ENCODE measurements around the gene PAX7. TPM values are rescaled to one million over a fixed set of nuclear protein-coding genes. Genes with fewer than 3 reads are reported as not detected.

PAX7 gene
- total RNA-seq, 1 donor from 2014 or later = 1.4 TPM

GRCh38 chr1:18588093-18588492 lies 42.6 kb upstream of the PAX7 start:
- no peaks in the 10 kb centered on the region for H3K36me3 Mint-ChIP-seq (ENCODE audit: low read depth, unreplicated experiment)
- H3K4me1 Mint-ChIP-seq (ENCODE audit: unreplicated experiment) = peaks cover 3% of the 10 kb centered on the region
- H3K27ac Mint-ChIP-seq (ENCODE audit: unreplicated experiment) = no peak overlapping the region
- H3K27me3 Mint-ChIP-seq (ENCODE audit: unreplicated experiment) = peaks cover 1% of the 10 kb centered on the region
- H3K9me3 Mint-ChIP-seq (ENCODE audit: unreplicated experiment) = no peaks in the 10 kb centered on the region
- TF ChIP-seq CTCF (IDR thresholded peaks at IDR 0.05; ENCODE audit: unreplicated experiment) = no peak
- DNase-seq (ENCODE audit: low spot score) = no peak
- no peak overlapping the region for H3K4me3 Mint-ChIP-seq (ENCODE audit: unreplicated experiment)

- H3K36me3 Mint-ChIP-seq (ENCODE audit: low read depth, unreplicated experiment) = no peaks in the 10 kb centered on the region
- DNase-seq (ENCODE audit: low spot score) = no peak
- H3K4me1 Mint-ChIP-seq (ENCODE audit: unreplicated experiment) = no peaks in the 10 kb centered on the region
- H3K27ac Mint-ChIP-seq (ENCODE audit: unreplicated experiment) = no peak overlapping the region
- H3K4me3 Mint-ChIP-seq (ENCODE audit: unreplicated experiment) = no peak overlapping the region
- no peaks in the 10 kb centered on the region for H3K9me3 Mint-ChIP-seq (ENCODE audit: unreplicated experiment)
- TF ChIP-seq CTCF (IDR thresholded peaks at IDR 0.05; ENCODE audit: unreplicated experiment) = no peak
- peaks cover 1% of the 10 kb centered on the region for H3K27me3 Mint-ChIP-seq (ENCODE audit: unreplicated experiment)
Measured at GRCh38 chr1:18592368-18592767, 38.3 kb upstream of the PAX7 start.

GRCh38 chr1:18597160-18598042 lies 33.2 kb upstream of the PAX7 start:
- Mint-ChIP-seq H3K4me1 (ENCODE audit: unreplicated experiment) (no peaks in the 10 kb centered on the region), H3K9me3 (ENCODE audit: unreplicated experiment) (no peaks in the 10 kb centered on the region), H3K36me3 (ENCODE audit: low read depth, unreplicated experiment) (no peaks in the 10 kb centered on the region), H3K27me3 (ENCODE audit: unreplicated experiment) (no peaks in the 10 kb centered on the region), H3K4me3 (ENCODE audit: unreplicated experiment) (no peak overlapping the region), H3K27ac (ENCODE audit: unreplicated experiment) (no peak overlapping the region)
- DNase-seq (ENCODE audit: low spot score) = peak; percentile 75
- peak; percentile 81 for TF ChIP-seq CTCF (IDR thresholded peaks at IDR 0.05; ENCODE audit: unreplicated experiment)

GRCh38 chr1:18599086-18599485 lies 31.6 kb upstream of the PAX7 start:
- Mint-ChIP-seq H3K27me3 (ENCODE audit: unreplicated experiment) (no peaks in the 10 kb centered on the region), H3K9me3 (ENCODE audit: unreplicated experiment) (no peaks in the 10 kb centered on the region), H3K27ac (ENCODE audit: unreplicated experiment) (no peak overlapping the region), H3K4me1 (ENCODE audit: unreplicated experiment) (no peaks in the 10 kb centered on the region), H3K36me3 (ENCODE audit: low read depth, unreplicated experiment) (no peaks in the 10 kb centered on the region), H3K4me3 (ENCODE audit: unreplicated experiment) (no peak overlapping the region)
- TF ChIP-seq CTCF (IDR thresholded peaks at IDR 0.05; ENCODE audit: unreplicated experiment) = no peak
- DNase-seq (ENCODE audit: low spot score) = no peak

- no peak overlapping the region for H3K4me3 Mint-ChIP-seq (ENCODE audit: unreplicated experiment)
- no peak for DNase-seq (ENCODE audit: low spot score)
- H3K27ac Mint-ChIP-seq (ENCODE audit: unreplicated experiment) = no peak overlapping the region
- peak; percentile 53 for TF ChIP-seq CTCF (IDR thresholded peaks at IDR 0.05; ENCODE audit: unreplicated experiment)
- no peaks in the 10 kb centered on the region for H3K27me3 Mint-ChIP-seq (ENCODE audit: unreplicated experiment)
- no peaks in the 10 kb centered on the region for H3K4me1 Mint-ChIP-seq (ENCODE audit: unreplicated experiment)
- H3K9me3 Mint-ChIP-seq (ENCODE audit: unreplicated experiment) = no peaks in the 10 kb centered on the region
- no peaks in the 10 kb centered on the region for H3K36me3 Mint-ChIP-seq (ENCODE audit: low read depth, unreplicated experiment)
Measured at GRCh38 chr1:18599704-18600103, 30.9 kb upstream of the PAX7 start.
